ENCODE measurements around the gene BRAT1.

The BRAT1 gene

GRCh38 chr7:2580636-2581035 lies 25.3 kb upstream of the BRAT1 start:
- Histone ChIP-seq H3K4me3 (ENCODE audit: low read length) (no peak overlapping the region), H3K9me3 (ENCODE audit: control insufficient read depth, low read depth, low read length) (no peaks in the 10 kb centered on the region), H3K9ac (ENCODE audit: low read length) (no peak overlapping the region), H3K36me3 (ENCODE audit: control insufficient read depth, low read depth, low read length) (no peaks in the 10 kb centered on the region), H3K27me3 (ENCODE audit: control insufficient read depth, insufficient read depth, low read length) (no peaks in the 10 kb centered on the region), H3K27ac (ENCODE audit: low read length) (no peak overlapping the region), H3K4me1 (ENCODE audit: control insufficient read depth, low read depth, low read length) (no peaks in the 10 kb centered on the region)

GRCh38 chr7:2577914-2578680 lies 22.8 kb upstream of the BRAT1 start:
- Histone ChIP-seq H3K27ac (ENCODE audit: low read length) (no peak overlapping the region), H3K36me3 (ENCODE audit: control insufficient read depth, low read depth, low read length) (no peaks in the 10 kb centered on the region), H3K9me3 (ENCODE audit: control insufficient read depth, low read depth, low read length) (no peaks in the 10 kb centered on the region), H3K27me3 (ENCODE audit: control insufficient read depth, insufficient read depth, low read length) (no peaks in the 10 kb centered on the region), H3K4me3 (ENCODE audit: low read length) (no peak overlapping the region), H3K9ac (ENCODE audit: low read length) (no peak overlapping the region), H3K4me1 (ENCODE audit: control insufficient read depth, low read depth, low read length) (no peaks in the 10 kb centered on the region)

GRCh38 chr7:2576742-2577491 lies 21.6 kb upstream of the BRAT1 start:
- no peaks in the 10 kb centered on the region for H3K4me1 ChIP-seq (ENCODE audit: control insufficient read depth, low read depth, low read length)
- no peaks in the 10 kb centered on the region for H3K9me3 ChIP-seq (ENCODE audit: control insufficient read depth, low read depth, low read length)
- H3K27ac ChIP-seq (ENCODE audit: low read length): no peak overlapping the region
- no peak overlapping the region for H3K9ac ChIP-seq (ENCODE audit: low read length)
- H3K27me3 ChIP-seq (ENCODE audit: control insufficient read depth, insufficient read depth, low read length): no peaks in the 10 kb centered on the region
- no peak overlapping the region for H3K4me3 ChIP-seq (ENCODE audit: low read length)
- H3K36me3 ChIP-seq (ENCODE audit: control insufficient read depth, low read depth, low read length): no peaks in the 10 kb centered on the region

GRCh38 chr7:2575733-2576340 lies 20.5 kb upstream of the BRAT1 start:
- H3K4me1 ChIP-seq (ENCODE audit: control insufficient read depth, low read depth, low read length): no peaks in the 10 kb centered on the region
- no peaks in the 10 kb centered on the region for H3K36me3 ChIP-seq (ENCODE audit: control insufficient read depth, low read depth, low read length)
- no peak overlapping the region for H3K4me3 ChIP-seq (ENCODE audit: low read length)
- no peaks in the 10 kb centered on the region for H3K9me3 ChIP-seq (ENCODE audit: control insufficient read depth, low read depth, low read length)
- no peak overlapping the region for H3K9ac ChIP-seq (ENCODE audit: low read length)
- no peaks in the 10 kb centered on the region for H3K27me3 ChIP-seq (ENCODE audit: control insufficient read depth, insufficient read depth, low read length)
- H3K27ac ChIP-seq (ENCODE audit: low read length): no peak overlapping the region

GRCh38 chr7:2575046-2575732 lies 19.9 kb upstream of the BRAT1 start:
- H3K4me3 ChIP-seq (ENCODE audit: low read length): no peak overlapping the region
- no peaks in the 10 kb centered on the region for H3K9me3 ChIP-seq (ENCODE audit: control insufficient read depth, low read depth, low read length)
- no peak overlapping the region for H3K27ac ChIP-seq (ENCODE audit: low read length)
- H3K27me3 ChIP-seq (ENCODE audit: control insufficient read depth, insufficient read depth, low read length): no peaks in the 10 kb centered on the region
- H3K36me3 ChIP-seq (ENCODE audit: control insufficient read depth, low read depth, low read length): no peaks in the 10 kb centered on the region
- H3K4me1 ChIP-seq (ENCODE audit: control insufficient read depth, low read depth, low read length): no peaks in the 10 kb centered on the region
- H3K9ac ChIP-seq (ENCODE audit: low read length): no peak overlapping the region

- Histone ChIP-seq H3K27ac (ENCODE audit: low read length) (no peak overlapping the region), H3K9me3 (ENCODE audit: control insufficient read depth, low read depth, low read length) (no peaks in the 10 kb centered on the region), H3K27me3 (ENCODE audit: control insufficient read depth, insufficient read depth, low read length) (no peaks in the 10 kb centered on the region), H3K4me3 (ENCODE audit: low read length) (no peak overlapping the region), H3K4me1 (ENCODE audit: control insufficient read depth, low read depth, low read length) (no peaks in the 10 kb centered on the region), H3K36me3 (ENCODE audit: control insufficient read depth, low read depth, low read length) (no peaks in the 10 kb centered on the region), H3K9ac (ENCODE audit: low read length) (no peak overlapping the region)
Observed at GRCh38 chr7:2573761-2574160, 18.4 kb upstream of the BRAT1 start.

- Histone ChIP-seq H3K4me1 (ENCODE audit: control insufficient read depth, low read depth, low read length) (no peaks in the 10 kb centered on the region), H3K4me3 (ENCODE audit: low read length) (no peak overlapping the region), H3K9me3 (ENCODE audit: control insufficient read depth, low read depth, low read length) (no peaks in the 10 kb centered on the region), H3K9ac (ENCODE audit: low read length) (no peak overlapping the region), H3K27me3 (ENCODE audit: control insufficient read depth, insufficient read depth, low read length) (no peaks in the 10 kb centered on the region), H3K27ac (ENCODE audit: low read length) (no peak overlapping the region), H3K36me3 (ENCODE audit: control insufficient read depth, low read depth, low read length) (no peaks in the 10 kb centered on the region)
Observed at GRCh38 chr7:2572101-2572842, 16.9 kb upstream of the BRAT1 start.

- H3K27me3 ChIP-seq (ENCODE audit: control insufficient read depth, insufficient read depth, low read length): no peaks in the 10 kb centered on the region
- no peak overlapping the region for H3K9ac ChIP-seq (ENCODE audit: low read length)
- H3K4me1 ChIP-seq (ENCODE audit: control insufficient read depth, low read depth, low read length): no peaks in the 10 kb centered on the region
- H3K4me3 ChIP-seq (ENCODE audit: low read length): no peak overlapping the region
- H3K27ac ChIP-seq (ENCODE audit: low read length): no peak overlapping the region
- no peaks in the 10 kb centered on the region for H3K9me3 ChIP-seq (ENCODE audit: control insufficient read depth, low read depth, low read length)
- no peaks in the 10 kb centered on the region for H3K36me3 ChIP-seq (ENCODE audit: control insufficient read depth, low read depth, low read length)
Observed at GRCh38 chr7:2571409-2571808, 16.1 kb upstream of the BRAT1 start.

GRCh38 chr7:2570021-2570420 lies 14.7 kb upstream of the BRAT1 start:
- Histone ChIP-seq H3K27me3 (ENCODE audit: control insufficient read depth, insufficient read depth, low read length) (no peaks in the 10 kb centered on the region), H3K4me3 (ENCODE audit: low read length) (no peak overlapping the region), H3K9me3 (ENCODE audit: control insufficient read depth, low read depth, low read length) (no peaks in the 10 kb centered on the region), H3K4me1 (ENCODE audit: control insufficient read depth, low read depth, low read length) (no peaks in the 10 kb centered on the region), H3K27ac (ENCODE audit: low read length) (no peak overlapping the region), H3K9ac (ENCODE audit: low read length) (no peak overlapping the region), H3K36me3 (ENCODE audit: control insufficient read depth, low read depth, low read length) (no peaks in the 10 kb centered on the region)

- no peaks in the 10 kb centered on the region for H3K27me3 ChIP-seq (ENCODE audit: control insufficient read depth, insufficient read depth, low read length)
- H3K27ac ChIP-seq (ENCODE audit: low read length): no peak overlapping the region
- no peaks in the 10 kb centered on the region for H3K36me3 ChIP-seq (ENCODE audit: control insufficient read depth, low read depth, low read length)
- no peak overlapping the region for H3K9ac ChIP-seq (ENCODE audit: low read length)
- no peaks in the 10 kb centered on the region for H3K9me3 ChIP-seq (ENCODE audit: control insufficient read depth, low read depth, low read length)
- H3K4me3 ChIP-seq (ENCODE audit: low read length): no peak overlapping the region
- no peaks in the 10 kb centered on the region for H3K4me1 ChIP-seq (ENCODE audit: control insufficient read depth, low read depth, low read length)
Observed at GRCh38 chr7:2569421-2569820, 14.1 kb upstream of the BRAT1 start.
